Upper lobe of left lung (tissue), 6 donors: Measurements from ENCODE around the gene RPL11. TPM values are rescaled to one million over a fixed set of nuclear protein-coding genes. Genes with fewer than 3 reads are reported as not detected.

ENCODE experiments used
- ATAC-seq, 2 donors: fragments of 200-7000 bp; cut with Tn5 transposase; one replicate each; pipeline ENCODE4 v1.9.1; 2022; ENCODE audit warnings: mild to moderate bottlenecking in 2 of 2, moderate library complexity in 2 of 2; ENCODE audit not compliant: low FRiP score in 2 of 2
- DNase-seq, 2 donors: peaks; one replicate each; pipeline ENCODE4 v3.0.0-alpha.2; 2019 to 2020
- H3K27ac ChIP-seq, 4 donors: fragments of 200-600 bp; sonication (generic); one replicate each; pipeline ENCODE4 v1.5.1; 2016 to 2019
- H3K27me3 ChIP-seq, 4 donors: fragments of 200-600 bp; sonication (generic); one replicate each; pipeline ENCODE4 v1.5.1; 2017 to 2019
- H3K36me3 ChIP-seq, 4 donors: fragments of 200-600 bp; sonication (generic); one replicate each; pipeline ENCODE4 v1.5.1; 2016 to 2019
- H3K4me1 ChIP-seq, 4 donors: fragments of 200-600 bp; sonication (generic); one replicate each; pipeline ENCODE4 v1.5.1; 2018 to 2019
- H3K4me3 ChIP-seq, 4 donors: fragments of 200-600 bp; sonication (generic); one replicate each; pipeline ENCODE4 v1.5.1; 2017 to 2019; ENCODE audit warnings: mild to moderate bottlenecking in 2 of 4, moderate library complexity in 1 of 4
- H3K9me3 ChIP-seq, 4 donors: fragments of 200-600 bp; sonication (generic); one replicate each; pipeline ENCODE4 v1.5.1; 2018 to 2019
- EP300 ChIP-seq, 4 donors: sonication (generic); formaldehyde crosslinking; IDR thresholded peaks; one replicate each; pipeline ENCODE4 v1.5.1; 2017; ENCODE audit warnings: antibody characterized with exemption in 4 of 4, control low read depth in 2 of 4
- POLR2A ChIP-seq, 4 donors: fragments of 450-650 bp; IDR thresholded peaks; one replicate each; pipeline ENCODE4 v1.5.1; 2016 to 2017; ENCODE audit warnings: antibody characterized with exemption in 4 of 4, mild to moderate bottlenecking in 2 of 4
- POLR2AphosphoS5 ChIP-seq, 2 donors: sonication (generic); formaldehyde crosslinking; IDR thresholded peaks; one replicate each; pipeline ENCODE4 v1.5.1; 2017; ENCODE audit warnings: antibody characterized with exemption in 2 of 2
- WGBS, 2 donors: methylation state at CpG; one replicate each; pipeline ENCODE4 v1.1.5; 2017 to 2018; 5-methylcytosine and 5-hydroxymethylcytosine counted together
- total RNA-seq, 6 donors: library from RNA; depleted of rRNA in 4 of 6; stranded (reverse); fragments of >200 nt in 4 of 6; gene quantifications; one replicate each; pipeline versions ENCODE4 v1.1.0 to v1.2.1, GENCODE V29; 2016 to 2021
- TF ChIP-seq, protein P1 (sequence below), 6 experiments: fragments of 450-650 bp in 4 of 6; fragments of 200-600 bp in 2 of 6; sonication (generic) in 2 of 6; IDR thresholded peaks; one replicate each; pipeline ENCODE4 v1.5.1; 2016 to 2019; ENCODE audit warnings: antibody characterized with exemption in 6 of 6
- donor health status: DM: no; HTN: no; CAD: no; lungs with moderate emphysema.
- donor health status: DM: no; HTN: yes; CAD: no; lungs with severe emphysema.

Gene RPL11
- 1,000 to 10,000 TPM in 1 of 6 donors, 100 to 1,000 TPM in 5; 497 to 1,020 (median 874) TPM for total RNA-seq

DNA sequence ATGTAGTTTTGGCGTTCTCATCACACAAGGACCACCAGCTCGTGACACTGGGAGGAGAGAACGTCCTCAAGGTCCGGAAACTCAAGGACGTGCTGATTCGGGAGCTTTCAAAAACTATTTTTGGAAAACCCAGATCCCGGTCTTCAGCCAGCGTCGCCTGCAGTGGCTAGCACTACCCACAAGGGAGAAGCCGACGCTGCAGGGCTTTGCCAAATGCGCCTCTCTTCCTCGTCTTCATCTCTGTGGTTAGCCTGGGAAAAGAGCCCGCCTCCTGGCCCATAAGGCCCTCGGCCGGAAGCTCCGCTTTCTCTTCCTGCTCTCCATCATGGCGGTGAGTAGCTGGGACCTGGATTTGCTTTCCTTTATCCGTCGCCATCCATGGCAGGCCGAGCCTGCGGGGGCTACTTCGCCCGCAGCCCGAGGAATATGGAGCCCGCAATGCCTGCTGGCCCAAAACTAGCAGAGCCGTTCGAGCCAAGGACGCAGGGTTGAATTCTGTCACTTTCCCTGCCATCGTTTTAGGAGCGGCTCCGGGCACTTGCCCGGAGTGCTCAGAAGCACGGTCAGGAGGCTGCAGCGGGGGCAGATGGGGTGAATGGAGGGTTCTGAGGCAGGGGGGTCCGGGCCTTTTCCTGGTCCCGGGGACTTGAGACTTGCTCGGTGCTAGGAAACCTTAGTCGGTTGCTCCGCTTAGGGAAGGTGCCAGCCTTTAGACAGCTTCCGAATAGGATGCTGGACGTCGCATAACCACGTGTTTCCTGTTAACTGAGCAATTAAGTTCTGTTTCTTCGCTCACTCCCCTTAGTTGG, at the start of gene RPL11:
Gene RPL11, plus strand, starts transcription at position 308 of the 809 bp plus-strand sequence. Its CDS starts 18 bp downstream, at position 326.
- H3K4me1 ChIP-seq: peaks cover 32 to 44% (median 42%) of the 10 kb centered on the region in 4 donors
- H3K4me3 ChIP-seq: peak within 1 kb of the TSS; percentile 67 to 86 (median 79)
- H3K9me3 ChIP-seq: no peaks in the 10 kb centered on the region
- no peaks in the 10 kb centered on the region for H3K27me3 ChIP-seq
- peaks cover 18 to 42% (median 37%) of the 10 kb centered on the region in 4 donors for H3K36me3 ChIP-seq
- H3K27ac ChIP-seq: peak within 1 kb of the TSS; percentile 83 to 95 (median 88)
- peak; percentile 100 for ATAC-seq
- WGBS, 2 donors: 0 to 1% methylated on average over 41 to 45 of the region's 45 CpGs
- peak; percentile 87 to 96 for DNase-seq
- TF ChIP-seq, protein P1, sequence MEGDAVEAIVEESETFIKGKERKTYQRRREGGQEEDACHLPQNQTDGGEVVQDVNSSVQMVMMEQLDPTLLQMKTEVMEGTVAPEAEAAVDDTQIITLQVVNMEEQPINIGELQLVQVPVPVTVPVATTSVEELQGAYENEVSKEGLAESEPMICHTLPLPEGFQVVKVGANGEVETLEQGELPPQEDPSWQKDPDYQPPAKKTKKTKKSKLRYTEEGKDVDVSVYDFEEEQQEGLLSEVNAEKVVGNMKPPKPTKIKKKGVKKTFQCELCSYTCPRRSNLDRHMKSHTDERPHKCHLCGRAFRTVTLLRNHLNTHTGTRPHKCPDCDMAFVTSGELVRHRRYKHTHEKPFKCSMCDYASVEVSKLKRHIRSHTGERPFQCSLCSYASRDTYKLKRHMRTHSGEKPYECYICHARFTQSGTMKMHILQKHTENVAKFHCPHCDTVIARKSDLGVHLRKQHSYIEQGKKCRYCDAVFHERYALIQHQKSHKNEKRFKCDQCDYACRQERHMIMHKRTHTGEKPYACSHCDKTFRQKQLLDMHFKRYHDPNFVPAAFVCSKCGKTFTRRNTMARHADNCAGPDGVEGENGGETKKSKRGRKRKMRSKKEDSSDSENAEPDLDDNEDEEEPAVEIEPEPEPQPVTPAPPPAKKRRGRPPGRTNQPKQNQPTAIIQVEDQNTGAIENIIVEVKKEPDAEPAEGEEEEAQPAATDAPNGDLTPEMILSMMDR (IDR thresholded peaks at IDR 0.05): peak; percentile 77 to 90 (median 86)
- TF ChIP-seq POLR2A (IDR thresholded peaks at IDR 0.05) (peak; percentile 54 to 95 (median 80)), EP300 (IDR thresholded peaks at IDR 0.05) (peak in 1 of 4 donors; percentile 5), POLR2AphosphoS5 (IDR thresholded peaks at IDR 0.05) (peak; percentile 89 to 94)

DNA sequence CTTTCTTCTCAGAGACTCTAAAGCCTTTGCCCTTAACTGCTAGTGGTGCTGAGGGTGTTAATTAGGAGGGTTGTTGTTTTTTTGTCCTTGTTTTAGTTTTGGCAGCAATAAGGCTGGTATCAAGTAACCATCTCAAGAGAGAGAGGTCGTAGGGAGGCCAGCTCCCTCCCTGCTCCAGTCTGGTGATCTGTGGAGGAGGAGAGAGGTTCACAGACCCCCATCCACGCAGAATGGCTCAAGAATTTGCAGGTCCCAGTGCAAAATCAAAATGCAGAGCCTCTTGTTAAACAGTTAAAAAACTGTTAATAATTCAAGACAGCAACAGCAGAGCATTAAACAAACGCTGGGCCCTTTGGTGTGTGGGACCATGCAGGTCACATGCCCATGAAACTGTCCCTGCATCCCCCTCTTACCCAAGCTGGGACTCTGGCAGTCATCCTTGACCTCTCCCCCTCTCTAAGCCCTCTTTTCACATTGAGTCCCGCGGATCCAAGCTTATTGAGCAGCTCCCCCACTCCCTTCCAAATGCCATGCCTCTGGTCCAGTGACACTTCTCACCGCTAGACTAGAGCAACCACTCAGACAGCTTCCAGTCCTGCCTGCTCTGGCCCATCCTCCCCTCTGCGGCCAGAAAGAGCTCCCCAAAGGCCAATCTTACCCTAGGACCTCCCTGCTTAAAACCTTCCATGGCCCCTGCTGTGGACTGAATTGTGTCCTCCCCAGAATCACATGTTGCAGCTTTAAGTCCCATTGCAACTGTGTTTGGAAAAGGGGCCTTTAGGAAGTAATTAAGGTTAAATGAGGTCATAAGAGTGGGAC, 47.7 kb upstream of the RPL11 start:
- H3K9me3 ChIP-seq: no peaks in the 10 kb centered on the region
- H3K36me3 ChIP-seq: no peaks in the 10 kb centered on the region
- no peaks in the 10 kb centered on the region for H3K27me3 ChIP-seq
- ATAC-seq (peak in 1 of 2 donors; percentile 24), DNase-seq (no peak)
- H3K4me3 ChIP-seq: no peak overlapping the region
- TF ChIP-seq POLR2A (IDR thresholded peaks at IDR 0.05) (no peak), POLR2AphosphoS5 (IDR thresholded peaks at IDR 0.05) (no peak), EP300 (IDR thresholded peaks at IDR 0.05) (no peak)
- TF ChIP-seq, protein P1 (IDR thresholded peaks at IDR 0.05): no peak
- WGBS, 2 donors: 60% methylated on average over 7 of the region's 7 CpGs
- H3K27ac ChIP-seq: no peak overlapping the region
- H3K4me1 ChIP-seq: no peaks in the 10 kb centered on the region

- no peak for DNase-seq
- 82 to 88% methylated on average over 4 to 5 of the region's 5 CpGs for WGBS, 2 donors
- no peak overlapping the region for H3K27ac ChIP-seq
- no peaks in the 10 kb centered on the region for H3K9me3 ChIP-seq
- ATAC-seq: no peak
- H3K4me3 ChIP-seq: no peak overlapping the region
- TF ChIP-seq POLR2AphosphoS5 (IDR thresholded peaks at IDR 0.05) (no peak), POLR2A (IDR thresholded peaks at IDR 0.05) (no peak), EP300 (IDR thresholded peaks at IDR 0.05) (no peak)
- TF ChIP-seq, protein P1 (IDR thresholded peaks at IDR 0.05): no peak
- H3K4me1 ChIP-seq: no peaks in the 10 kb centered on the region
- no peaks in the 10 kb centered on the region for H3K36me3 ChIP-seq
- H3K27me3 ChIP-seq: no peaks in the 10 kb centered on the region
These were observed 47.1 kb upstream of the RPL11 start for GRCh38 chr1:23644555-23644866.

DNA sequence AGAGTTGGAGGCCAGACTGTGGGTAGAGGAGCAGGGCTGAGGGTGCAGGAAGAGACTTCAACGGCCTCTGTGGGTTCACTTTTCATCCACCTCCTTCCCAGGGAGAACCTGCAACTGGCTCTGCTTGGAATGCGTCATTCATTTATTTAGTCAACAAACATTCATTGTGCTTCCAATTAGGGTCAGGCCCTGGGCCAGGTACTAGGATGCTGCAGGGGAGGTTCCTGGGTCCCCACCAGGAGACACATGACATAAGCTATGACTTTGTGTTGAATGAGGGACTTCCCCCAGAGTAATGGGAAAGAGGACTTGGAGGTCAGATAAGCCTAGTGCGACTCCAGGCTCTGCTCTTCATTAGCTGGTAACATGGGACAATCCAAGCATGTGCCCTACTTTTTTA, 46.3 kb upstream of the RPL11 start:
- Histone ChIP-seq H3K4me1 (no peaks in the 10 kb centered on the region), H3K27ac (no peak overlapping the region), H3K9me3 (no peaks in the 10 kb centered on the region), H3K36me3 (no peaks in the 10 kb centered on the region), H3K4me3 (no peak overlapping the region), H3K27me3 (no peaks in the 10 kb centered on the region)
- no peak for ATAC-seq
- 85 to 87% methylated on average over 3 of the region's 3 CpGs for WGBS, 2 donors
- TF ChIP-seq POLR2AphosphoS5 (IDR thresholded peaks at IDR 0.05) (no peak), POLR2A (IDR thresholded peaks at IDR 0.05) (no peak), EP300 (IDR thresholded peaks at IDR 0.05) (no peak)
- TF ChIP-seq, protein P1 (IDR thresholded peaks at IDR 0.05): no peak
- no peak for DNase-seq
